GM23248 (cell line): ENCODE results near the gene CIT. TPM values are rescaled to one million over a fixed set of nuclear protein-coding genes. Genes with fewer than 3 reads are reported as not detected.
"Not testable (repeated sequence)": the region's sequence is repeated elsewhere in the genome, so short reads cannot be mapped to it uniquely, and the experiment has no call there.

Source experiments
- DNase-seq: peaks from one replicate; pipeline ENCODE4 v3.0.0-alpha.2; 2015
- H2AFZ ChIP-seq: fragments of 200-600 bp; sonication (generic); 2 replicates; pipeline ENCODE4 v1.6.1; 2016; ENCODE audit warnings: antibody characterized with exemption
- H3F3A ChIP-seq: fragments of 200-600 bp; sonication (generic); 2 replicates; pipeline ENCODE4 v1.6.1; 2016; ENCODE audit warnings: mild to moderate bottlenecking, antibody characterized with exemption, mixed run types; ENCODE audit not compliant: insufficient read depth
- H3K27ac ChIP-seq: fragments of 200-600 bp; sonication (generic); 2 replicates; pipeline ENCODE4 v1.5.1; 2016; ENCODE audit warnings: mild to moderate bottlenecking
- H3K27me3 ChIP-seq: fragments of 200-600 bp; sonication (generic); replicated peaks from 2 replicates; pipeline ENCODE4 v1.6.1; 2016; ENCODE audit warnings: mild to moderate bottlenecking; ENCODE audit not compliant: insufficient read depth
- H3K36me3 ChIP-seq: fragments of 200-600 bp; sonication (generic); 2 replicates; pipeline ENCODE4 v1.6.1; 2016; ENCODE audit warnings: low read depth, mild to moderate bottlenecking
- H3K4me1 ChIP-seq: fragments of 200-600 bp; sonication (generic); 2 replicates; pipeline ENCODE4 v1.6.1; 2016; ENCODE audit warnings: mild to moderate bottlenecking; ENCODE audit not compliant: insufficient read depth
- H3K4me2 ChIP-seq: fragments of 200-600 bp; sonication (generic); one replicate; pipeline ENCODE4 v1.6.1; 2016; ENCODE audit warnings: mild to moderate bottlenecking; ENCODE audit not compliant: unreplicated experiment
- H3K4me3 ChIP-seq: fragments of 200-600 bp; sonication (generic); 2 replicates; pipeline ENCODE4 v1.5.1; 2016; ENCODE audit warnings: mild to moderate bottlenecking
- H3K79me2 ChIP-seq: fragments of 200-600 bp; sonication (generic); 2 replicates; pipeline ENCODE4 v1.6.1; 2016; ENCODE audit warnings: mild to moderate bottlenecking; ENCODE audit not compliant: insufficient read depth
- H3K9ac ChIP-seq: fragments of 200-600 bp; sonication (generic); 2 replicates; pipeline ENCODE4 v1.6.1; 2016; ENCODE audit warnings: mild to moderate bottlenecking
- H3K9me2 ChIP-seq: fragments of 200-600 bp; sonication (generic); 2 replicates; pipeline ENCODE4 v1.6.1; 2016; ENCODE audit warnings: mixed run types, mild to moderate bottlenecking, moderate library complexity; ENCODE audit not compliant: insufficient read depth
- H3K9me3 ChIP-seq: fragments of 200-600 bp; sonication (generic); one replicate; pipeline ENCODE4 v1.6.1; 2017; ENCODE audit warnings: low read depth
- H4K20me1 ChIP-seq: fragments of 200-600 bp; sonication (generic); 2 replicates; pipeline ENCODE4 v1.6.0; 2016; ENCODE audit not compliant: insufficient read depth
- EZH2 ChIP-seq: fragments of 200-600 bp; sonication (generic); IDR thresholded peaks from 2 replicates; pipeline ENCODE4 v1.6.1; 2018; ENCODE audit warnings: antibody characterized with exemption, mild to moderate bottlenecking; ENCODE audit not compliant: insufficient read depth, poor library complexity, severe bottlenecking
- EZH2phosphoT487 ChIP-seq: fragments of 200-600 bp; sonication (generic); IDR thresholded peaks from 2 replicates; pipeline ENCODE4 v1.6.1; 2018; ENCODE audit warnings: antibody characterized with exemption, moderate library complexity, mild to moderate bottlenecking, low read depth; ENCODE audit not compliant: insufficient read depth
- WGBS, 2 experiments: methylation state at CpG; one replicate each; pipeline ENCODE4 v1.1.6; 2015 to 2017; ENCODE audit warnings: low lambda C conversion rate in 2 of 2, low coverage in 1 of 2; ENCODE audit errors: missing lambda C conversion rate in 2 of 2; 5-methylcytosine and 5-hydroxymethylcytosine counted together
- in situ Hi-C: fragments of 300-500 bp; cut with MboI; formaldehyde crosslinking; loops from 2 replicates; pipeline ENCODE4 v1.15.0; 2020
- polyA plus RNA-seq: library from polyadenylated mRNA; unstranded; fragments of >200 nt; fragmentation: Nextera tagmentation; extraction: Ambion mirVana; gene quantifications from 2 replicates; pipeline ENCODE4 v1.2.1, GENCODE V29; 2016
- total RNA-seq: library from RNA; depleted of rRNA; stranded (reverse); fragments of >200 nt; shearing (Covaris generic); gene quantifications from 2 replicates; pipeline ENCODE4 v1.2.3, GENCODE V29; 2014

Gene CIT
- total and polyA plus RNA-seq, 2 experiments from 2014 or later, result 4.3 to 6.8 TPM

DNA sequence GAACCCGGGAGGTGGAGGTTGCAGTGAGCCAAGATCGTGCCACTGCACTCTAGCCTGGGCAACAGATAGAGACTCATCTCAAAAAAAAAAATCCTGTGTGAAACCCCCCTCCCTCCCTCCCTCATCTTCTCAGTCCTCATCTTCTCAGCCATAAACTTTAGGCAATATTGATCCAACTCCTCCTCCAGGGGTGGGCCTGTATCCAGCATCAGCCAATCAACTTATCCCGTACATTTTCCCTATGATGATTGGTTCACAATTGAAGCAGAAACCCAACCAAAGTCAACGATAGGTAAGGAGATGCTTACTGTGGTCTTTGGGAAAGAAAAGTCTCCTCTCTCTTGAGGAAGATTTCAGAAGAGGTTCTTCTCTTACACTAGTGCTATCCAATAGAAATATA lies 33.5 kb upstream of the CIT start:
- Histone ChIP-seq H4K20me1 (no peaks in the 10 kb centered on the region), H3K9ac (no peak overlapping the region), H2AFZ (no peak overlapping the region), H3K9me2 (no peaks in the 10 kb centered on the region), H3K27me3 (no peaks in the 10 kb centered on the region), H3K4me1 (no peaks in the 10 kb centered on the region; the same call in 1 of the 2 replicates), H3K4me3 (no peak overlapping the region), H3K27ac (no peak overlapping the region), H3K9me3 (no peaks in the 10 kb centered on the region), H3F3A (peaks cover 4% of the 10 kb centered on the region; the same call in 1 of the 2 replicates), H3K36me3 (no peaks in the 10 kb centered on the region), H3K4me2 (no peak overlapping the region), H3K79me2 (no peaks in the 10 kb centered on the region)
- TF ChIP-seq EZH2 (no peak), EZH2phosphoT487 (no peak)
- no peak for DNase-seq
- WGBS, 2 experiments, result 58 to 76% methylated on average over 2 to 4 of the region's 4 CpGs
- in situ Hi-C loops, result no loop called here

GRCh38 chr12:119902084-119902509 lies 25.0 kb upstream of the CIT start:
- no peak for TF ChIP-seq EZH2phosphoT487
- no peak for TF ChIP-seq EZH2
- peak; percentile 82 for DNase-seq
- Histone ChIP-seq H3F3A (no peaks in the 10 kb centered on the region), H3K4me2 (no peak overlapping the region), H3K27ac (no peak overlapping the region), H3K4me3 (no peak overlapping the region), H3K27me3 (no peaks in the 10 kb centered on the region), H2AFZ (no peak overlapping the region), H3K79me2 (no peaks in the 10 kb centered on the region), H3K9me2 (no peaks in the 10 kb centered on the region), H3K4me1 (no peaks in the 10 kb centered on the region), H3K9me3 (no peaks in the 10 kb centered on the region), H3K9ac (no peak overlapping the region), H3K36me3 (no peaks in the 10 kb centered on the region), H4K20me1 (no peaks in the 10 kb centered on the region)
- in situ Hi-C loops, result no loop called here
- WGBS, 2 experiments, result 1 to 2% methylated on average over 5 of the region's 5 CpGs

DNA sequence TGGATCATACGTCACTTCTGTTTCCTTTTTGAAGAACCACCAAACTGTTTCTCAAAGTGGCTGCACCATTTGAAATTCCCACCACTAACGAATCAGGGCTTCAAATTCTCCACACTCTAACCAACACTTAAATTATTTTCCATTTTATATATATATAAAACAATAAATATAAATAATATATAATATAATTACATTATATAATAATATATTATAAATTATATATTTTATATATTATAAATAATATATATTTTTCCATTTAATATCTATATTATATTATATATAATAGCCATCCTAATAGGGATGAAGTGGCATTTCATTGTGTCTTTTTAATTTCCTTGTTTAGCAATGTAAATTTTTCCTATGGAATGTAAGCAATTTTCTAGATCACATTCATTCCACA lies 24.6 kb upstream of the CIT start:
- no peaks in the 10 kb centered on the region for H3K9me2 ChIP-seq
- no peaks in the 10 kb centered on the region for H3F3A ChIP-seq
- no peak overlapping the region for H3K9ac ChIP-seq
- DNase-seq, result no peak
- in situ Hi-C loops, result no loop called here
- no peaks in the 10 kb centered on the region for H3K4me1 ChIP-seq
- H3K27me3 ChIP-seq, result no peaks in the 10 kb centered on the region
- WGBS, 2 experiments, result 48 to 50% methylated on average over 2 of the region's 2 CpGs
- H3K4me2 ChIP-seq, result no peak overlapping the region
- no peak overlapping the region for H3K27ac ChIP-seq
- H3K79me2 ChIP-seq, result no peaks in the 10 kb centered on the region
- H3K36me3 ChIP-seq, result no peaks in the 10 kb centered on the region
- no peak overlapping the region for H2AFZ ChIP-seq
- no peaks in the 10 kb centered on the region for H3K9me3 ChIP-seq
- no peaks in the 10 kb centered on the region for H4K20me1 ChIP-seq
- no peak overlapping the region for H3K4me3 ChIP-seq
- TF ChIP-seq EZH2 (no peak), EZH2phosphoT487 (no peak)

GRCh38 chr12:119894916-119895315 lies 17.8 kb upstream of the CIT start:
- no peak overlapping the region for H3K4me2 ChIP-seq
- no peaks in the 10 kb centered on the region for H3K36me3 ChIP-seq
- H3K9ac ChIP-seq, result no peak overlapping the region
- H4K20me1 ChIP-seq, result no peaks in the 10 kb centered on the region
- in situ Hi-C loops, result no loop called here
- no peaks in the 10 kb centered on the region for H3K9me3 ChIP-seq
- H3F3A ChIP-seq, result no peaks in the 10 kb centered on the region
- no peaks in the 10 kb centered on the region for H3K27me3 ChIP-seq
- 22 to 42% methylated on average over 1 of the region's 1 CpG for WGBS, 2 experiments
- H2AFZ ChIP-seq, result no peak overlapping the region
- no peak overlapping the region for H3K4me3 ChIP-seq
- H3K4me1 ChIP-seq, result no peaks in the 10 kb centered on the region
- no peaks in the 10 kb centered on the region for H3K9me2 ChIP-seq
- no peak overlapping the region for H3K27ac ChIP-seq
- no peak for TF ChIP-seq EZH2
- no peak for TF ChIP-seq EZH2phosphoT487
- no peaks in the 10 kb centered on the region for H3K79me2 ChIP-seq
- DNase-seq, result no peak

DNA sequence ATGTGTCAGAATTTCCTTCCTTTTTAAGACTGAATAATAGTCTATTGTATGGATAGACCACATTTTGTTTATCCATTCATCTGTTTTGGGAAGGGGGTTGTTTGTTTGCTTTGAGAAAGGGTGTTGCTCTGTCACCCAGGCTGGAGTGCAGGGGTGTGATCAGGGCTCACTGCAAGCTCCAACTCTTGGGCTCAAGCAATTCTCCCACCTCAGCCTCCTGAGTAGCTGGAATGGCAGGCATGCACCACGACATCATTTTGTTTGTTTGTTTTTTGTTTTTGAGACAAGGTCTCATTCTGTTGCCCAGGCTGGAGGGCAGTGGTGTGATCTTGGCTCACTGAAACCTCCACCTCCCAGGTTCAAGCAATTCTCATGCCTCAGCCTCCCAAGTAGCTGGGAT lies 15.5 kb upstream of the CIT start:
- DNase-seq, H4K20me1 ChIP-seq, H3K9me3 ChIP-seq, H3K4me2 ChIP-seq, H3K27ac ChIP-seq, in situ Hi-C loops, H3K36me3 ChIP-seq, H3K4me1 ChIP-seq, H3K79me2 ChIP-seq, H2AFZ ChIP-seq, H3F3A ChIP-seq, H3K4me3 ChIP-seq, H3K9me2 ChIP-seq, H3K9ac ChIP-seq, H3K27me3 ChIP-seq: not testable (repeated sequence)
- 71 to 76% methylated on average over 1 of the region's 1 CpG for WGBS, 2 experiments
